Measurements from ENCODE around the gene JTB. TPM values are rescaled to one million over a fixed set of nuclear protein-coding genes. Genes with fewer than 3 reads are reported as not detected.

The JTB gene
- total RNA-seq, 1 donor from 2014 or later: 47.7 TPM

DNA sequence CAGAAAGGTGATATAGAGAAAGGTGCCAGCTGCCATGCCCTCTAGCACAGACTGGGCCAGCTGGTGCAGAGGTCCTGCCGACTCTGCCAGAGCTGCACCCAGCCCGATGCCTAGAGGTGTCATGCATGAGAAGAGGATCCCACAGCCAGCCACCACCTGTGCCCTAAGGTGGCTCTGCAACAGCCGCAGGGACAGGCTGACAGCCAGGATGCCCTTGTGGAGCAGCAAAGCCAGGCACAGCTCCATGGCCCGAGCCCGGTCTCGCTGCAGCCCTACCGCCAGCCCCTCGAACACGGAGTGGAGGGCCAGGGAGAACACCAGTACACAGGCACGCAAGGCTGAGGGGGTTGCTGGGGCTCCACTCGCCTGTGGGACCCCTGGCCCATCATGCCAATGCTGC lies 17.3 kb downstream of the JTB start:
- Mint-ChIP-seq H3K9me3 (no peaks in the 10 kb centered on the region), H3K27me3 (ENCODE audit: insufficient read depth, low read depth) (peaks cover 11% of the 10 kb centered on the region), H3K36me3 (peaks cover 15% of the 10 kb centered on the region), H3K27ac (no peak overlapping the region), H3K4me1 (peaks cover 57% of the 10 kb centered on the region), H3K4me3 (peak overlapping the region; percentile 100)
- Histone ChIP-seq H3K4me3 (no peak overlapping the region), H2AFZ (replicated peaks) (no peak overlapping the region), H3K4me1 (peaks cover 37% of the 10 kb centered on the region), H3K4me2 (no peak overlapping the region), H3K36me3 (no peaks in the 10 kb centered on the region), H3K79me2 (ENCODE audit: low read depth) (peaks cover 73% of the 10 kb centered on the region), H3K9me3 (ENCODE audit: low read depth) (no peaks in the 10 kb centered on the region), H3K27ac (no peak overlapping the region), H3K27me3 (no peaks in the 10 kb centered on the region), H3K9ac (no peak overlapping the region), H3F3A (ENCODE audit: low read depth) (peaks cover 40% of the 10 kb centered on the region), H4K20me1 (ENCODE audit: low read depth) (peaks cover 32% of the 10 kb centered on the region)
- no peak for TF ChIP-seq EZH2 (IDR thresholded peaks at IDR 0.05)
- DNase-seq (ENCODE audit: low spot score): no peak

DNA sequence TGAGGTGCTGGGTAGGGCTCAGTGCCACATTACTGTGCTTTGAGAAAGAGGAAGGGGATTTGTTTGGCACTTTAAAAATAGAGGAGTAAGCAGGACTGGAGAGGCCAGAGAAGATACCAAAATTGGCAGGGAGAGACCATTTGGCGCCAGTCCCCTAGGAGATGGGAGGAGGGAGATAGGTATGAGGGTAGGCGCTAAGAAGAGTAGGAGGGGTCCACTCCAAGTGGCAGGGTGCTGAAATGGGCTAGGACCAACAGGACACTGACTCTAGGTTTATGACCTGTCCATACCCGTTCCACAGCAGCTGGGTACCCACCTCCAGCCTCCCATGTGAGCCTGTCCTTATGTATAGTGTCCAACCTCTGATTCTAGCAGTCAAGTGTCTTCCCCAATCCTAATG lies 18.0 kb downstream of the JTB start:
- Histone ChIP-seq H3K27me3 (no peaks in the 10 kb centered on the region), H3K9ac (no peak overlapping the region), H3K79me2 (ENCODE audit: low read depth) (peaks cover 73% of the 10 kb centered on the region), H4K20me1 (ENCODE audit: low read depth) (peaks cover 40% of the 10 kb centered on the region), H3K4me3 (no peak overlapping the region), H3K27ac (peak overlapping the region; percentile 21), H3F3A (ENCODE audit: low read depth) (peaks cover 32% of the 10 kb centered on the region), H3K9me3 (ENCODE audit: low read depth) (no peaks in the 10 kb centered on the region), H3K4me1 (peaks cover 31% of the 10 kb centered on the region), H2AFZ (replicated peaks) (no peak overlapping the region), H3K4me2 (no peak overlapping the region), H3K36me3 (no peaks in the 10 kb centered on the region)
- H3K36me3 Mint-ChIP-seq: peaks cover 15% of the 10 kb centered on the region
- H3K4me1 Mint-ChIP-seq: peaks cover 54% of the 10 kb centered on the region
- H3K9me3 Mint-ChIP-seq: no peaks in the 10 kb centered on the region
- peak overlapping the region; percentile 100 for H3K4me3 Mint-ChIP-seq
- peak overlapping the region; percentile 53 for H3K27ac Mint-ChIP-seq
- TF ChIP-seq EZH2 (IDR thresholded peaks at IDR 0.05) (no peak), EZH2phosphoT487 (IDR thresholded peaks at IDR 0.05) (no peak)
- TF ChIP-seq, protein P1, sequence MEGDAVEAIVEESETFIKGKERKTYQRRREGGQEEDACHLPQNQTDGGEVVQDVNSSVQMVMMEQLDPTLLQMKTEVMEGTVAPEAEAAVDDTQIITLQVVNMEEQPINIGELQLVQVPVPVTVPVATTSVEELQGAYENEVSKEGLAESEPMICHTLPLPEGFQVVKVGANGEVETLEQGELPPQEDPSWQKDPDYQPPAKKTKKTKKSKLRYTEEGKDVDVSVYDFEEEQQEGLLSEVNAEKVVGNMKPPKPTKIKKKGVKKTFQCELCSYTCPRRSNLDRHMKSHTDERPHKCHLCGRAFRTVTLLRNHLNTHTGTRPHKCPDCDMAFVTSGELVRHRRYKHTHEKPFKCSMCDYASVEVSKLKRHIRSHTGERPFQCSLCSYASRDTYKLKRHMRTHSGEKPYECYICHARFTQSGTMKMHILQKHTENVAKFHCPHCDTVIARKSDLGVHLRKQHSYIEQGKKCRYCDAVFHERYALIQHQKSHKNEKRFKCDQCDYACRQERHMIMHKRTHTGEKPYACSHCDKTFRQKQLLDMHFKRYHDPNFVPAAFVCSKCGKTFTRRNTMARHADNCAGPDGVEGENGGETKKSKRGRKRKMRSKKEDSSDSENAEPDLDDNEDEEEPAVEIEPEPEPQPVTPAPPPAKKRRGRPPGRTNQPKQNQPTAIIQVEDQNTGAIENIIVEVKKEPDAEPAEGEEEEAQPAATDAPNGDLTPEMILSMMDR (IDR thresholded peaks at IDR 0.05): no peak
- no peak for DNase-seq (ENCODE audit: low spot score)
- peaks cover 11% of the 10 kb centered on the region for H3K27me3 Mint-ChIP-seq (ENCODE audit: insufficient read depth, low read depth)

DNA sequence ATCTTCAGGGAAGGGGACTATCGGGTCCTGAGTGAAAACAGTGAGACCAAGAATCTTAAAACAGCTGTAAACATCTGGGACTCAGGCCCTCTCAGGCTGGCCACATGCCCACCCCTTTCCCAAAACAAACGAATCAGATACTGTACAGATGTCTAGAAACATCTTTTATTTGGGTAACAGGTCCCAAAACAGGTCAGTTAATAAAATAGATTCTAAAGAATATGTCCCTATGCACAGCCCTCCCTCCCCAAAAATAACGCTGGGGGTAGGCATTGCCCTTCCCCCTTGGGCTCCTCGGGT lies 18.6 kb downstream of the JTB start:
- Mint-ChIP-seq H3K36me3 (peaks cover 15% of the 10 kb centered on the region), H3K27ac (no peak overlapping the region), H3K4me3 (peak overlapping the region; percentile 100), H3K9me3 (no peaks in the 10 kb centered on the region), H3K27me3 (ENCODE audit: insufficient read depth, low read depth) (peaks cover 11% of the 10 kb centered on the region), H3K4me1 (peaks cover 50% of the 10 kb centered on the region)
- no peak overlapping the region for H3K9ac ChIP-seq
- peaks cover 75% of the 10 kb centered on the region for H3K79me2 ChIP-seq (ENCODE audit: low read depth)
- H3K27ac ChIP-seq: peak overlapping the region; percentile 21
- no peaks in the 10 kb centered on the region for H3K36me3 ChIP-seq
- no peaks in the 10 kb centered on the region for H3K27me3 ChIP-seq
- no peaks in the 10 kb centered on the region for H3K9me3 ChIP-seq (ENCODE audit: low read depth)
- peak overlapping the region; percentile 66 for H3K4me2 ChIP-seq
- no peak for DNase-seq (ENCODE audit: low spot score)
- no peak overlapping the region for H2AFZ ChIP-seq (replicated peaks)
- H3K4me3 ChIP-seq: no peak overlapping the region
- peaks cover 45% of the 10 kb centered on the region for H4K20me1 ChIP-seq (ENCODE audit: low read depth)
- peaks cover 27% of the 10 kb centered on the region for H3F3A ChIP-seq (ENCODE audit: low read depth)
- H3K4me1 ChIP-seq: peaks cover 29% of the 10 kb centered on the region
- TF ChIP-seq EZH2phosphoT487 (IDR thresholded peaks at IDR 0.05): no peak
- no peak for TF ChIP-seq EZH2 (IDR thresholded peaks at IDR 0.05)
- TF ChIP-seq, protein P1 (IDR thresholded peaks at IDR 0.05): no peak

DNA sequence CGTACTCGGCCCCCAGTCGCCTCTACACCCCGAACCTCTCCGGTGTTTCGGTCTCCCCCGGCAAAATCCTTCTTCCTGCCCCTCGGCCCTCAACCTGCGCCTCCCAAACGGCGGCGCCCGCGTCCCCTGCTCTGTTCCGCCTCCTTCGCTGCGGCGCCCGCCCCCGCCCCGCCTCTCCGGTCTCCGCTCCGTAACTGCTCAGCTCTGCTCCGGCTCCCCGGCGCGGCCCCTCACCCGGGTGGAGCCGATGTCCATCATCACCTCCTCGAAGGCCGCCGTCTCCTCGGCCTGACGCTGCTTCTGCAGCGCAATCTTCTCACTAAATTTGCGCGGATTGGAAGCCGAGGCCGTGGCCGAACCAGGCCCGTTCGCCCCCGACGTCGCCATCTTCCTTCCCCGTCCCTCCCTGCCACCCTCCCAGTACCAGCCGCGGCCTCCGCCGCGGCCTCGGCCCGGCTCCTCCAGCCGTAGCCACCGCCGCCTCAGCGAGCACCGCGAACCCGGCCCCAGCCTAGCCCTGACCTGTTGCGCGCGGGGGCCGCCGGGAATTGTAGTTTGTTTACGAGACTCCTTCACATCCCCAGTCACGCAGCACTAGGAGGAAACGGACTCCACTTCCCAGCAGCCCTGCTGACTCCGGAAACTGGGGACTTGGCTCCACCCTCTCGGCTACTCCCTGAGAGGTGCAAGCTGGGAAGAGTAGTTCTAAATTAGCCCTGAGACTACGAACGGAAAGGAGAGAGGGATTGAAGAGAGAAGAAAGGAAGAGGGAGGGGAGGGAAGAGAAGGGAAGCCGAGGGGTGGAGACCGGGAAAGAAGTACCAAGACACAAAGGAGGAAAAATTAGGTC lies 19.1 kb downstream of the JTB start, which contains the start of gene CRTC2:
Gene CRTC2 (minus strand): TSS at position 502 of the 850 bp plus-strand sequence. CDS start 115 bp downstream, at position 387.
- H3K4me3 ChIP-seq: peak within 1 kb of the TSS; percentile 92
- H3K27me3 Mint-ChIP-seq (ENCODE audit: insufficient read depth, low read depth): peaks cover 11% of the 10 kb centered on the region
- H4K20me1 ChIP-seq (ENCODE audit: low read depth): peaks cover 49% of the 10 kb centered on the region
- no peaks in the 10 kb centered on the region for H3K9me3 ChIP-seq (ENCODE audit: low read depth)
- H3K27me3 ChIP-seq: no peaks in the 10 kb centered on the region
- peak within 1 kb of the TSS; percentile 94 for H3K9ac ChIP-seq
- peak within 1 kb of the TSS; percentile 100 for H3K4me3 Mint-ChIP-seq
- peak within 1 kb of the TSS; percentile 38 for H2AFZ ChIP-seq (replicated peaks)
- H3K9me3 Mint-ChIP-seq: no peaks in the 10 kb centered on the region
- peak within 1 kb of the TSS; percentile 92 for H3K4me2 ChIP-seq
- peak; percentile 99 for DNase-seq (ENCODE audit: low spot score)
- peaks cover 80% of the 10 kb centered on the region for H3K79me2 ChIP-seq (ENCODE audit: low read depth)
- H3K27ac Mint-ChIP-seq: peak within 1 kb of the TSS; percentile 97
- peak within 1 kb of the TSS; percentile 81 for H3K27ac ChIP-seq
- no peaks in the 10 kb centered on the region for H3K36me3 ChIP-seq
- H3F3A ChIP-seq (ENCODE audit: low read depth): peaks cover 23% of the 10 kb centered on the region
- H3K4me1 Mint-ChIP-seq: peaks cover 45% of the 10 kb centered on the region
- no peak for TF ChIP-seq EZH2phosphoT487 (IDR thresholded peaks at IDR 0.05)
- TF ChIP-seq, protein P1 (IDR thresholded peaks at IDR 0.05): no peak
- TF ChIP-seq EZH2 (IDR thresholded peaks at IDR 0.05): no peak
- peaks cover 15% of the 10 kb centered on the region for H3K36me3 Mint-ChIP-seq
- peaks cover 29% of the 10 kb centered on the region for H3K4me1 ChIP-seq
